Hematopoietic multipotent progenitor cell treated with erythropoietin and hydrocortisone succinate and interleukin-3 and kit ligand, for 8 days (in vitro differentiated cells): ENCODE data around the gene KRTAP2-1.
"Not testable (repeated sequence)": the region's sequence is repeated elsewhere in the genome, so short reads cannot be mapped to it uniquely, and the experiment has no call there.

Source experiments
- DNase-seq: peaks from one replicate; pipeline ENCODE4 v3.0.0-alpha.2; 2015

Gene KRTAP2-1

GRCh38 chr17:41046735-41047465, at the start of gene KRTAP2-1:
Gene KRTAP2-1 (minus strand): TSS chr17:41047316. CDS start chr17:41047267, 49 bp downstream.
- DNase-seq: not testable (repeated sequence)

GRCh38 chr17:41096055-41096454, 48.9 kb upstream of the KRTAP2-1 start:
- no peak for DNase-seq

- DNase-seq: not testable (repeated sequence)
Measured at GRCh38 chr17:41088760-41089352, 41.7 kb upstream of the KRTAP2-1 start.

- DNase-seq: not testable (repeated sequence)
Measured at GRCh38 chr17:41084100-41084856, 37.2 kb upstream of the KRTAP2-1 start, which contains the start of gene KRTAP4-7. Gene KRTAP4-7 (plus strand): TSS chr17:41084150. CDS start chr17:41084207, 57 bp downstream.

- DNase-seq: not testable (repeated sequence)
Measured at GRCh38 chr17:41083427-41083826, 36.3 kb upstream of the KRTAP2-1 start.

- no peak for DNase-seq
Measured at GRCh38 chr17:41082626-41083025, 35.5 kb upstream of the KRTAP2-1 start.

- DNase-seq: no peak
Measured at GRCh38 chr17:41076788-41077187, 29.7 kb upstream of the KRTAP2-1 start.

GRCh38 chr17:41073676-41074075, 26.6 kb upstream of the KRTAP2-1 start:
- no peak for DNase-seq

GRCh38 chr17:41071606-41072360, 24.7 kb upstream of the KRTAP2-1 start:
- no peak for DNase-seq

GRCh38 chr17:41069031-41069430, 21.9 kb upstream of the KRTAP2-1 start:
- DNase-seq: no peak

GRCh38 chr17:41067281-41067680, 20.2 kb upstream of the KRTAP2-1 start:
- DNase-seq: no peak

GRCh38 chr17:41065829-41066624, 18.9 kb upstream of the KRTAP2-1 start, which contains the start of gene KRTAP2-4:
Gene KRTAP2-4 (minus strand): TSS chr17:41065879. CDS start chr17:41065845, 34 bp downstream.
- DNase-seq: peak; percentile 5

GRCh38 chr17:41065016-41065689, 18.0 kb upstream of the KRTAP2-1 start:
- not testable (repeated sequence) for DNase-seq

- DNase-seq: no peak
Measured at GRCh38 chr17:41064301-41064700, 17.2 kb upstream of the KRTAP2-1 start.

GRCh38 chr17:41063449-41063848, 16.3 kb upstream of the KRTAP2-1 start:
- no peak for DNase-seq

- no peak for DNase-seq
Measured at GRCh38 chr17:41061964-41062363, 14.8 kb upstream of the KRTAP2-1 start.

- DNase-seq: no peak
Measured at GRCh38 chr17:41060052-41060604, 13.0 kb upstream of the KRTAP2-1 start, which contains the start of gene KRTAP2-3. Gene KRTAP2-3 (minus strand): TSS chr17:41060114. CDS start chr17:41060050, 64 bp downstream.

GRCh38 chr17:41059276-41060051, 12.3 kb upstream of the KRTAP2-1 start:
- not testable (repeated sequence) for DNase-seq

GRCh38 chr17:41058741-41059140, 11.6 kb upstream of the KRTAP2-1 start:
- DNase-seq: no peak

- DNase-seq: no peak
Measured at GRCh38 chr17:41057547-41057946, 10.4 kb upstream of the KRTAP2-1 start.
